PFSK-1 (cell line): Measurements from ENCODE around the gene GLTP.

Experiments
- FOXP2 ChIP-seq: optimal IDR thresholded peaks from 2 replicates; pipeline ENCODE3; 2011; ENCODE audit warnings: borderline replicate concordance, control low read depth, inconsistent platforms; ENCODE audit not compliant: insufficient read depth; ENCODE audit errors: extremely low read length, extremely low read depth
- POLR2AphosphoS5 ChIP-seq: IDR thresholded peaks from 2 replicates; pipeline ENCODE4 v1.6.1; 2012; ENCODE audit warnings: low read depth, mild to moderate bottlenecking, control low read depth, low read length, moderate library complexity
- SIN3A ChIP-seq: IDR thresholded peaks from 2 replicates; pipeline ENCODE4 v1.6.1; 2012; ENCODE audit warnings: mild to moderate bottlenecking, low read length, moderate library complexity, borderline replicate concordance; ENCODE audit not compliant: insufficient read depth
- TAF1 ChIP-seq: IDR thresholded peaks from 2 replicates; pipeline ENCODE4 v1.6.1; 2012; ENCODE audit warnings: low read length, control low read depth, borderline replicate concordance; ENCODE audit not compliant: insufficient read depth
- TF ChIP-seq, protein P1 (sequence below), 2 experiments: IDR thresholded peaks; 2 replicates each; pipeline versions ENCODE4 v1.6.1 to v1.8.0; 2011 to 2012; ENCODE audit warnings: low read depth in 2 of 2, low read length in 2 of 2, control low read depth in 1 of 2, inconsistent platforms in 1 of 2, mild to moderate bottlenecking in 1 of 2, moderate library complexity in 1 of 2; ENCODE audit not compliant: insufficient read depth in 1 of 2

The GLTP gene

DNA sequence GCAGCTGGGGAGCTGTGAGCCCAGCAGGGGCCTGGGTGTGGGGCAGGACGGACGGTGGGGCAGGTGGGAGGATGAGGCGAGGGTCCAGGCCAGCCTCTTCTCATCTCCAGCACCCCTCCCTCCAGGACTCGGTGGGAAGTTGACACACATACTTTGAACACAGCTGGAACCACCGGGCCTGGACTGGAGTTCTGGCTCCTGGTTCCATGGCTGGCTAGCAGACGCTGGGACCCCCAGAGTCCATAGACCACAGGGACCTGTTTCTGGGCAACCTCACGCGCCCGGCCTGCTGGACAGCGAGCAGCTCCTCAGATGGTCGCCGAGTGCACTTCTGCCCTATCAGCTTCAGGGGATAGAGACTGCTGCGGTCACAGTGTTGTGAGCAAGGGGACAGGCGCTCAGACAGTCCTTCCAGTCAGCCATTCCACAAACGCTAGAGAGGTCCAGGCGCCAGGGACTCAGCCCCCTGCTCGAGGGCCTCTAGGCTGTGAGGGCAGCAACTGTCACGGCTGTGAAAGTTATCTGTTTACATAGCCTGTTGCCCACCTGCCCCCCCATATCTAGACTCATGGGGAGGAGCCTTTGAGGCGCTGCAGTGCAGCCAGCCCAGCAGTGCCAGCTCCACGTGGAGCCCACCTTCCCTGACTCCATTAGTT lies 45.0 kb upstream of the GLTP start:
- no peak for TF ChIP-seq SIN3A
- no peak for TF ChIP-seq TAF1
- TF ChIP-seq, protein P1, sequence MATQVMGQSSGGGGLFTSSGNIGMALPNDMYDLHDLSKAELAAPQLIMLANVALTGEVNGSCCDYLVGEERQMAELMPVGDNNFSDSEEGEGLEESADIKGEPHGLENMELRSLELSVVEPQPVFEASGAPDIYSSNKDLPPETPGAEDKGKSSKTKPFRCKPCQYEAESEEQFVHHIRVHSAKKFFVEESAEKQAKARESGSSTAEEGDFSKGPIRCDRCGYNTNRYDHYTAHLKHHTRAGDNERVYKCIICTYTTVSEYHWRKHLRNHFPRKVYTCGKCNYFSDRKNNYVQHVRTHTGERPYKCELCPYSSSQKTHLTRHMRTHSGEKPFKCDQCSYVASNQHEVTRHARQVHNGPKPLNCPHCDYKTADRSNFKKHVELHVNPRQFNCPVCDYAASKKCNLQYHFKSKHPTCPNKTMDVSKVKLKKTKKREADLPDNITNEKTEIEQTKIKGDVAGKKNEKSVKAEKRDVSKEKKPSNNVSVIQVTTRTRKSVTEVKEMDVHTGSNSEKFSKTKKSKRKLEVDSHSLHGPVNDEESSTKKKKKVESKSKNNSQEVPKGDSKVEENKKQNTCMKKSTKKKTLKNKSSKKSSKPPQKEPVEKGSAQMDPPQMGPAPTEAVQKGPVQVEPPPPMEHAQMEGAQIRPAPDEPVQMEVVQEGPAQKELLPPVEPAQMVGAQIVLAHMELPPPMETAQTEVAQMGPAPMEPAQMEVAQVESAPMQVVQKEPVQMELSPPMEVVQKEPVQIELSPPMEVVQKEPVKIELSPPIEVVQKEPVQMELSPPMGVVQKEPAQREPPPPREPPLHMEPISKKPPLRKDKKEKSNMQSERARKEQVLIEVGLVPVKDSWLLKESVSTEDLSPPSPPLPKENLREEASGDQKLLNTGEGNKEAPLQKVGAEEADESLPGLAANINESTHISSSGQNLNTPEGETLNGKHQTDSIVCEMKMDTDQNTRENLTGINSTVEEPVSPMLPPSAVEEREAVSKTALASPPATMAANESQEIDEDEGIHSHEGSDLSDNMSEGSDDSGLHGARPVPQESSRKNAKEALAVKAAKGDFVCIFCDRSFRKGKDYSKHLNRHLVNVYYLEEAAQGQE (IDR thresholded peaks at IDR 0.05; ENCODE audit: insufficient read depth in 1 of 2, low read depth in 2 of 2, low read length in 2 of 2) = no peak
- no peak for TF ChIP-seq POLR2AphosphoS5
- TF ChIP-seq FOXP2 = no peak

DNA sequence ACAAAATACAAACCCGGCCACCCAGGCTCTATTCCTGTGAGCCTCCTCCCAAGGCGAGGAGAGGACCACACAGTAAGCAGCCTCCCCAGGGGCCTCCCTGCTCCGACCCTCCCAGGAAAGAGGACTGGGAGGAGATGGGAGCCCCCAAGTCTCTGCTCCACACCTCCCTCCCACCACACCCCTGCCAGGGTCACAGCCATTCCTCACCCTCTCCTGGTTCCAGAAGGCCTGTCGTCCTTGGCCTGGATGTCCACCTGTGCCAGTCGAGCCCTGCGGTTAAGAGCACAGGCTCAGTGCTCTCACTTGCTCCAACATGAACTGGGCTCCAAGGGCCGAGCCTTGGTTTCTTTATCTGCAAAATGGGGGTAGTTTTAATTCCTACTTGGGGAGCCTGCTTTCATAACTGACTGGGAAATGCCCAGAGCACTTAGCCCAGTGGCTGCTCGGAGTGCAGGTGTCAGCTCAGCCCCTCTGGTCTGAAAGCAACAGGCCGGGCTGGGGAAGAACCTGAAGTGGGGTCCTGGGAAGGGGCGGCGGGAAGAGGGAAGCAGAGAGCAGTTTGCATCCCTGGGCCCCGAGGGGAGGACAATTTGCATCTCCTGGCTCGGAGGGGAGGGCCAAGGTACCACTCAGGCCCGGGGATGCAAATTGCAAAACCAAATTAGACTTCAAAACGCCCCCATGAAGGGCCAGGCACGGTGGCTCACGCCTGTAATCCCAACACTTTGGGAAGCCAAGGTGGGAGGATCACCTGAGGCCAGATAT lies 43.3 kb upstream of the GLTP start:
- TF ChIP-seq SIN3A (no peak), POLR2AphosphoS5 (no peak), TAF1 (no peak)

DNA sequence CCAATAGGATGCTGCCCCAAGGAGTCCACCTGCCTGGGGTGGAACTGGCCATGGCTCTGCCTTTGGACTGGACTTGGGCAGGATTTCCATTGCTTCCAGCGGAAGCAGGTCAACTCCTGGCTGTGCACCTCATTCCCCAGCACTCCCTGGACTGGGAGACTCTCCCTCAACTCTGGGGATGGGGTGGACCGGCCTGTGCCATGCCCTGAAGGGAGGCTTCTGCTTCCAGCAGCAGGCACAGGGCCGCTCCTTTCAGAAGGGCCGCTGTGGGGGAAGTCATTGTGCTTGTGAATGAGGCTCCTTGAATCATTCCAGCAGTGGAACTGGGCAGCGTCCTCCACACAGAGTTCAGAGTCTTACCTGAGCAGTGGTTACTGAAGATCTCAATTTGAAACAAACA lies 42.7 kb upstream of the GLTP start:
- TF ChIP-seq SIN3A (no peak), FOXP2 (no peak), POLR2AphosphoS5 (no peak), TAF1 (no peak)
- TF ChIP-seq, protein P1 (IDR thresholded peaks at IDR 0.05; ENCODE audit: insufficient read depth in 1 of 2, low read depth in 2 of 2, low read length in 2 of 2) = no peak

DNA sequence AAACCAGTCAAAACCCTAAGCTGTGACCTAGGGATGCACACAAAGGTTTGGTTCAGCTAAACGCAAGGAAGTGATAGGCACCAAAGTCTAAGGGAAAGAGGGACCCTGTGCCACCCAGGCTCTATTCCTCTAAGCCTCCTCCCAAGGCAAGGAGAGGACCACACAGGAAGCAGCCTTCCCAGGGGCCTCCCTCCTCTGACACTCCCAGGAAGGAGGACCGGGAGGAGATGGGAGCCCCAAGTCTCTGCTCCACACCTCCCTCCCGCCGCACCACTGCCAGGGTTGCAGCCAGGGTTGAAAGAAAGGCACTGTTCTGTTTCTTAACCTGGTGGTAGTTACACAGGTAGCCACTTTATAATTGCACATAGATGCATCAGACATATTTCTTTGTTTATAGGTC lies 41.6 kb upstream of the GLTP start:
- no peak for TF ChIP-seq FOXP2
- no peak for TF ChIP-seq POLR2AphosphoS5
- TF ChIP-seq, protein P1 (IDR thresholded peaks at IDR 0.05; ENCODE audit: insufficient read depth in 1 of 2, low read depth in 2 of 2, low read length in 2 of 2) = no peak
- TF ChIP-seq SIN3A = no peak
- no peak for TF ChIP-seq TAF1

DNA sequence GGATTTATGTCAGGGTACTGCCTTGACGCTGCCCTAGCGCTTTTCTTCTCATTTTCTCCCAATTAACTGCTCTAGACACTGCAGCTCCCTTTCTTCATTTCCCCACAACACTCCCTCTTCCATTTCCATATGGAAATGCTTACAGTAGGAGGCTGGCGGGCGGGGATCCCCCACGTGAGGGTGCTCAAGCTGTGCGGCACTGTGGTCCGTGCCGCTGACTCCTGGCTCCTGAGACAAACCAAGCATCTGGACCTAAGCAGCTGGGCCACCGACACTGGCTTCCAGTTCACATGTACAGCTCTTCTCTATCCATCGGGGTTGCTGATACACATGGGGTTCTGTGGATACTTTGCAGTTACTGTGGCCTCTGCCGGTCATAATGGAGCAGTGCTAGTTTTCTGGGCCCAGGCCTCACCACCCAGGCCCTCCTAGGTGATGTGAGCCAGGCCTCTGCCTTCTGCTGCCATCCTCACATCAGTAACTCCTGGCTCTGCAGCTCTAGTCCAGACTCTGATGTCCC lies 40.0 kb upstream of the GLTP start:
- TF ChIP-seq FOXP2 = no peak
- no peak for TF ChIP-seq TAF1
- no peak for TF ChIP-seq SIN3A
- TF ChIP-seq, protein P1 (IDR thresholded peaks at IDR 0.05; ENCODE audit: insufficient read depth in 1 of 2, low read depth in 2 of 2, low read length in 2 of 2) = no peak
- no peak for TF ChIP-seq POLR2AphosphoS5
